ENCODE results near the gene UCHL3. TPM values are rescaled to one million over a fixed set of nuclear protein-coding genes. Genes with fewer than 3 reads are reported as not detected.

UCHL3 gene
- total RNA-seq, 1 experiment from 2014 or later, result 50.8 TPM

GRCh38 chr13:75648446-75648845 is 98.9 kb downstream of the UCHL3 start:
- peak overlapping the region; percentile 49 for H3K27ac ChIP-seq (ENCODE audit: insufficient read length, low read depth, low read length)
- no peak for TF ChIP-seq CTCF (conservative IDR thresholded peaks at IDR 0.05)
- no peak overlapping the region for H2BK12ac ChIP-seq (ENCODE audit: insufficient read length, low read depth, low read length)
- no peaks in the 10 kb centered on the region for H3K23me2 ChIP-seq (ENCODE audit: insufficient read length, low read depth, low read length, poor library complexity, severe bottlenecking)
- Mint-ChIP-seq H3K36me3 (ENCODE audit: insufficient read depth in 1 of 3, low read depth in 3 of 3) (peaks cover 0 to 4% (median 0%) of the 10 kb centered on the region in 3 experiments; a peak in 1 of 7 replicates), H3K9me3 (no peaks in the 10 kb centered on the region), H3K27me3 (ENCODE audit: low read depth) (no peaks in the 10 kb centered on the region), H3K4me3 (no peak overlapping the region), H3K4me1 (no peaks in the 10 kb centered on the region), H3K27ac (no peak overlapping the region)
- no peaks in the 10 kb centered on the region for H3K4me1 ChIP-seq (ENCODE audit: insufficient read depth, low read length)
- H3K9me3 ChIP-seq (ENCODE audit: control insufficient read depth, low read depth, low read length), result no peaks in the 10 kb centered on the region
- no peak overlapping the region for H3K14ac ChIP-seq (ENCODE audit: insufficient read depth, low read length)
- no peak overlapping the region for H2BK20ac ChIP-seq (ENCODE audit: low read depth, low read length, poor library complexity, severe bottlenecking)
- H3K79me1 ChIP-seq (ENCODE audit: insufficient read depth, low read depth, low read length, poor library complexity, severe bottlenecking), result no peaks in the 10 kb centered on the region
- no peak overlapping the region for H3T11ph ChIP-seq (ENCODE audit: low read length)
- H3K27me3 ChIP-seq (ENCODE audit: insufficient read depth, low read length), result no peaks in the 10 kb centered on the region
- no peak overlapping the region for H2AFZ ChIP-seq (ENCODE audit: low read length)
- no peak overlapping the region for H4K8ac ChIP-seq (replicated peaks; ENCODE audit: insufficient read length, low read depth, low read length)
- H4K20me1 ChIP-seq (ENCODE audit: control insufficient read depth, insufficient read depth, insufficient read length), result no peaks in the 10 kb centered on the region
- H3K56ac ChIP-seq (ENCODE audit: insufficient read length, low read depth, low read length), result no peak overlapping the region
- no peaks in the 10 kb centered on the region for H3K79me2 ChIP-seq (ENCODE audit: insufficient read depth, low read length)
- H2BK5ac ChIP-seq (ENCODE audit: insufficient read length, low read length), result no peak overlapping the region
- no peak overlapping the region for H3K23ac ChIP-seq (ENCODE audit: insufficient read length, low read depth, low read length)
- no peak overlapping the region for H2AK5ac ChIP-seq (ENCODE audit: insufficient read length, low read length)
- H4K5ac ChIP-seq (ENCODE audit: insufficient read length, low read depth, low read length), result no peak overlapping the region
- no peak overlapping the region for H2BK120ac ChIP-seq (ENCODE audit: low read depth, low read length, poor library complexity, severe bottlenecking)
- H3K4me2 ChIP-seq (ENCODE audit: insufficient read depth, insufficient read length, low read length), result no peak overlapping the region
- no peak overlapping the region for H3K4ac ChIP-seq (ENCODE audit: low read depth, low read length)
- H4K91ac ChIP-seq (ENCODE audit: insufficient read length, low read depth, low read length), result no peak overlapping the region
- H2BK15ac ChIP-seq (ENCODE audit: low read depth, low read length), result no peak overlapping the region
- no peak overlapping the region for H3K9ac ChIP-seq (ENCODE audit: extremely low read depth, insufficient read length, low read length)
- no peak for DNase-seq
- whole genome bisulfite sequencing (ENCODE audit: extremely low coverage, insufficient read length, low lambda C conversion rate), result no CpG with 5 or more reads among the region's 2 CpGs
- H3K18ac ChIP-seq (ENCODE audit: insufficient read length, low read depth, low read length), result no peak overlapping the region

Data from H9 (cell line).